Spleen (tissue), 11 donors: Measurements from ENCODE around the gene PRR35. TPM values are rescaled to one million over a fixed set of nuclear protein-coding genes. Genes with fewer than 3 reads are reported as not detected.

ENCODE experiments used
- DNase-seq: peaks from one replicate; pipeline ENCODE4 v3.0.0-alpha.2; 2020
- H3K27ac ChIP-seq, 8 donors: fragments of 200-600 bp; sonication (generic) in 7 of 8; 1 replicate in 4 of 8; 2 replicates in 4 of 8; pipeline versions ENCODE4 v1.5.0 to v1.8.0; 2016 to 2021; ENCODE audit warnings: inconsistent platforms in 4 of 8, mild to moderate bottlenecking in 4 of 8, moderate library complexity in 1 of 8
- H3K27me3 ChIP-seq, 7 donors: fragments of 200-600 bp; sonication (generic) in 6 of 7; replicated peaks in 1 of 7; 1 replicate in 4 of 7; 2 replicates in 3 of 7; pipeline versions ENCODE4 v1.5.0 to v1.8.0; 2016 to 2021; ENCODE audit warnings: inconsistent platforms in 3 of 7, mild to moderate bottlenecking in 1 of 7
- H3K36me3 ChIP-seq, 6 donors: fragments of 200-600 bp; sonication (generic) in 5 of 6; 1 replicate in 4 of 6; 2 replicates in 2 of 6; pipeline versions ENCODE4 v1.5.0 to v1.8.0; 2016 to 2021; ENCODE audit warnings: inconsistent platforms in 2 of 6
- H3K4me1 ChIP-seq, 6 donors: fragments of 200-600 bp; sonication (generic) in 5 of 6; 1 replicate in 3 of 6; 2 replicates in 3 of 6; pipeline versions ENCODE4 v1.5.0 to v1.8.0; 2016 to 2021; ENCODE audit warnings: inconsistent platforms in 3 of 6
- H3K4me3 ChIP-seq, 8 donors: fragments of 200-600 bp; sonication (generic) in 7 of 8; 1 replicate in 4 of 8; 2 replicates in 4 of 8; pipeline versions ENCODE4 v1.5.0 to v1.8.0; 2016 to 2021; ENCODE audit warnings: inconsistent platforms in 4 of 8, mild to moderate bottlenecking in 4 of 8, moderate library complexity in 2 of 8
- H3K9me3 ChIP-seq, 8 donors: fragments of 200-600 bp; sonication (generic) in 7 of 8; 1 replicate in 4 of 8; 2 replicates in 4 of 8; pipeline versions ENCODE4 v1.5.0 to v1.8.0; 2016 to 2021; ENCODE audit warnings: inconsistent platforms in 4 of 8
- CTCF ChIP-seq, 11 experiments: fragments of 200-600 bp in 7 of 11; fragments of 450-650 bp in 4 of 11; sonication (generic) in 4 of 11; IDR thresholded peaks in 8 of 11; conservative IDR thresholded peaks in 3 of 11; 1 replicate in 7 of 11; 2 replicates in 4 of 11; pipeline versions ENCODE4 v1.4.0 to v1.8.0; 2016 to 2021; ENCODE audit warnings: antibody characterized with exemption in 11 of 11, inconsistent platforms in 4 of 11, mild to moderate bottlenecking in 1 of 11
- POLR2A ChIP-seq, 3 donors: fragments of 450-650 bp; IDR thresholded peaks; one replicate each; pipeline ENCODE4 v1.5.1; 2017; ENCODE audit warnings: antibody characterized with exemption in 3 of 3, mild to moderate bottlenecking in 1 of 3
- POLR2AphosphoS5 ChIP-seq, 3 donors: sonication (generic); formaldehyde crosslinking; IDR thresholded peaks; one replicate each; pipeline ENCODE4 v1.5.1; 2017; ENCODE audit warnings: antibody characterized with exemption in 3 of 3
- WGBS, 5 donors: extraction: QIAGEN DNeasy Blood & Tissue Kit in 3 of 5; methylation state at CpG; one replicate each; pipeline versions ENCODE4 v1.1.5 to v1.1.7; 2013 to 2018; 5-methylcytosine and 5-hydroxymethylcytosine counted together
- intact Hi-C: fragments of 100-400 bp; cut with DNase I; formaldehyde crosslinking; loops from one replicate; pipeline ENCODE4 v1.15.0; 2023; ENCODE audit warnings: low total_unique reads
- microRNA-seq, 3 donors: library from miRNA; unstranded; fragments of <30 nt; microRNA quantifications; one replicate each; pipeline versions ENCODE4 to v1.1.0, GENCODE V29; 2019 to 2020
- polyA plus RNA-seq, 3 donors: library from polyadenylated mRNA; stranded (reverse); fragments of 200-250 nt; gene quantifications; one replicate each; pipeline ENCODE4 v1.2.1, GENCODE V29; 2013
- small RNA-seq, 4 donors: library from RNA; depleted of rRNA; stranded (forward); fragments of <200 nt; gene quantifications; one replicate each; pipeline ENCODE3, GENCODE V24; 2016
- total RNA-seq, 7 donors: library from RNA; depleted of rRNA in 3 of 7; stranded (reverse); fragments of >200 nt in 3 of 7; fragmentation: NEBNext Ultra II Directional in 4 of 7; extraction: Animal tissue kit (Norgen Biotek cat#: 25700) in 4 of 7; gene quantifications; one replicate each; pipeline versions ENCODE4 v1.1.0 to v1.2.1, GENCODE V29; 2016 to 2021
- donor health status: healthy with polysubstance abuse.
- donor health status: DM: no; HTN: no; CAD: no; lungs with moderate emphysema.
- donor health status: DM: no; HTN: no; CAD: no.
- donor health status: Bipolar disorder and iron deficiency.
- donor health status: healthy.
- donor health status: DM: no; HTN: no; CAD: no.
- donor health status: DM: yes; HTN: yes; CAD: no.

Gene PRR35
- total and polyA plus RNA-seq, 10 donors: not detected

- Histone ChIP-seq H3K9me3 (no peaks in the 10 kb centered on the region), H3K4me1 (peaks cover 0 to 13% (median 9%) of the 10 kb centered on the region in 6 donors), H3K36me3 (peaks cover 0 to 37% (median 5%) of the 10 kb centered on the region in 6 donors), H3K4me3 (no peak overlapping the region), H3K27ac (no peak overlapping the region), H3K27me3 (no peaks in the 10 kb centered on the region)
- TF ChIP-seq POLR2AphosphoS5 (IDR thresholded peaks at IDR 0.05): no peak
- TF ChIP-seq CTCF (IDR thresholded peaks at IDR 0.05 in 8 of 11, conservative IDR thresholded peaks at IDR 0.05 in 3 of 11): no peak
- TF ChIP-seq POLR2A (IDR thresholded peaks at IDR 0.05): no peak
- intact Hi-C loops: no loop called here
- no peak for DNase-seq
- WGBS, 5 donors: 76 to 88% (median 81%) methylated on average over 13 of the region's 13 CpGs
Measured at GRCh38 chr16:615122-615521, 54.9 kb downstream of the PRR35 start.

Small RNA genes lying within 50 kb of the gene (microRNA-seq; reads per million reads assigned to microRNA genes)
- gene MIR3176: 3.4 to 8.7 (median 4.6) reads per million in 3 donors
- 0 to 1.1 (median 0) reads per million in 3 donors for gene MIR5587

Small RNA genes lying within 50 kb of the gene (small RNA-seq; reads per million reads assigned to genes)
- 0.12 to 1.7 (median 0.54) reads per million in 4 donors for gene MIR3176
- 0 reads per million in 4 donors for gene MIR5587
- gene Z98883.1: 0 reads per million in 4 donors

Other genes starting within 250 kb of the PRR35 start
- 10 to 100 TPM; 22.6 to 27.3 (median 24.8) TPM for gene AXIN1, start 207.7 kb upstream of the PRR35 start, total RNA-seq
- gene AXIN1, start 207.7 kb upstream of the PRR35 start, polyA plus RNA-seq: 10 to 100 TPM; 12.9 to 22.7 (median 13.6) TPM
- 10 to 100 TPM; 38.0 to 64.1 (median 48.0) TPM for gene MRPL28, start 189.9 kb upstream of the PRR35 start, total RNA-seq
- gene MRPL28, start 189.9 kb upstream of the PRR35 start, polyA plus RNA-seq: 100 to 1,000 TPM in 1 of 3 donors, 10 to 100 TPM in 2; 85.0 to 108 (median 85.7) TPM
- gene PGAP6, start 178.4 kb upstream of the PRR35 start, total RNA-seq: 10 to 100 TPM; 35.7 to 63.2 (median 51.0) TPM
- gene PGAP6, start 178.4 kb upstream of the PRR35 start, polyA plus RNA-seq: 10 to 100 TPM; 19.5 to 40.6 (median 32.2) TPM
- gene NME4, start 163.2 kb upstream of the PRR35 start, total RNA-seq: 10 to 100 TPM; 27.3 to 71.4 (median 50.0) TPM
- 10 to 100 TPM; 43.4 to 75.8 (median 67.7) TPM for gene NME4, start 163.2 kb upstream of the PRR35 start, polyA plus RNA-seq
- 10 to 100 TPM in 5 of 7 donors, 1 to 10 TPM in 2; 8.9 to 14.8 (median 11.7) TPM for gene DECR2, start 158.5 kb upstream of the PRR35 start, total RNA-seq
- gene DECR2, start 158.5 kb upstream of the PRR35 start, polyA plus RNA-seq: 10 to 100 TPM in 2 of 3 donors, 1 to 10 TPM in 1; 9.1 to 19.5 (median 14.1) TPM
- 10 to 100 TPM; 33.8 to 52.7 (median 40.6) TPM for gene RAB11FIP3, start 134.7 kb upstream of the PRR35 start, total RNA-seq
- gene RAB11FIP3, start 134.7 kb upstream of the PRR35 start, polyA plus RNA-seq: 10 to 100 TPM; 12.3 to 27.1 (median 14.3) TPM
- 10 to 100 TPM; 48.1 to 71.7 (median 63.9) TPM for gene CAPN15, start 32.7 kb upstream of the PRR35 start, total RNA-seq
- 10 to 100 TPM; 25.8 to 65.0 (median 36.4) TPM for gene CAPN15, start 32.7 kb upstream of the PRR35 start, polyA plus RNA-seq
- gene NHLRC4, start 6.6 kb downstream of the PRR35 start, total RNA-seq: 1 to 10 TPM; 1.5 to 8.8 (median 4.5) TPM
- gene NHLRC4, start 6.6 kb downstream of the PRR35 start, polyA plus RNA-seq: 1 to 10 TPM; 2.7 to 4.7 (median 3.6) TPM
- 10 to 100 TPM; 36.1 to 42.7 (median 39.2) TPM for gene PIGQ, start 9.6 kb downstream of the PRR35 start, total RNA-seq
- gene PIGQ, start 9.6 kb downstream of the PRR35 start, polyA plus RNA-seq: 10 to 100 TPM; 20.7 to 70.5 (median 42.2) TPM
- gene RAB40C, start 29.7 kb downstream of the PRR35 start, total RNA-seq: 10 to 100 TPM; 12.9 to 21.6 (median 15.3) TPM
- 10 to 100 TPM in 2 of 3 donors, 1 to 10 TPM in 1; 8.1 to 20.9 (median 11.0) TPM for gene RAB40C, start 29.7 kb downstream of the PRR35 start, polyA plus RNA-seq
- 1 to 10 TPM in 3 of 7 donors, under 1 TPM in 4; 0.49 to 1.5 (median 0.95) TPM for gene WFIKKN1, start 70.6 kb downstream of the PRR35 start, total RNA-seq
- 1 to 10 TPM in 1 of 3 donors, under 1 TPM in 2; 0.15 to 1.8 (median 0.30) TPM for gene WFIKKN1, start 70.6 kb downstream of the PRR35 start, polyA plus RNA-seq
- 10 to 100 TPM; 39.6 to 78.4 (median 46.0) TPM for gene METTL26, start 75.9 kb downstream of the PRR35 start, total RNA-seq
- 100 to 1,000 TPM; 114 to 165 (median 133) TPM for gene METTL26, start 75.9 kb downstream of the PRR35 start, polyA plus RNA-seq
- gene MCRIP2, start 81.4 kb downstream of the PRR35 start, total RNA-seq: 10 to 100 TPM; 23.6 to 45.8 (median 36.1) TPM
- 100 to 1,000 TPM in 1 of 3 donors, 10 to 100 TPM in 2; 56.5 to 106 (median 80.8) TPM for gene MCRIP2, start 81.4 kb downstream of the PRR35 start, polyA plus RNA-seq
- gene WDR90, start 89.0 kb downstream of the PRR35 start, total RNA-seq: 10 to 100 TPM in 6 of 7 donors, 1 to 10 TPM in 1; 7.9 to 30.2 (median 16.7) TPM
- 10 to 100 TPM; 10.3 to 25.1 (median 22.1) TPM for gene WDR90, start 89.0 kb downstream of the PRR35 start, polyA plus RNA-seq
- 100 to 1,000 TPM in 5 of 7 donors, 10 to 100 TPM in 2; 71.3 to 152 (median 131) TPM for gene RHOT2, start 107.7 kb downstream of the PRR35 start, total RNA-seq
- gene RHOT2, start 107.7 kb downstream of the PRR35 start, polyA plus RNA-seq: 100 to 1,000 TPM; 139 to 309 (median 245) TPM
- 1 to 10 TPM in 2 of 7 donors, under 1 TPM in 5; 0.37 to 2.0 (median 0.69) TPM for gene RHBDL1, start 115.3 kb downstream of the PRR35 start, total RNA-seq
- gene RHBDL1, start 115.3 kb downstream of the PRR35 start, polyA plus RNA-seq: under 1 TPM; 0.43 to 0.80 (median 0.61) TPM
- 100 to 1,000 TPM in 1 of 7 donors, 10 to 100 TPM in 6; 68.9 to 101 (median 79.3) TPM for gene STUB1, start 120.0 kb downstream of the PRR35 start, total RNA-seq
- gene STUB1, start 120.0 kb downstream of the PRR35 start, polyA plus RNA-seq: 100 to 1,000 TPM; 102 to 160 (median 107) TPM
- gene JMJD8, start 123.9 kb downstream of the PRR35 start, total RNA-seq: 10 to 100 TPM; 29.2 to 58.7 (median 38.7) TPM
- 10 to 100 TPM; 24.9 to 32.1 (median 27.2) TPM for gene JMJD8, start 123.9 kb downstream of the PRR35 start, polyA plus RNA-seq
- 10 to 100 TPM; 12.5 to 17.3 (median 15.5) TPM for gene WDR24, start 130.0 kb downstream of the PRR35 start, total RNA-seq
- gene WDR24, start 130.0 kb downstream of the PRR35 start, polyA plus RNA-seq: 10 to 100 TPM in 1 of 3 donors, 1 to 10 TPM in 2; 6.5 to 11.4 (median 7.7) TPM
- gene FBXL16, start 145.4 kb downstream of the PRR35 start, total RNA-seq: 1 to 10 TPM in 6 of 7 donors, under 1 TPM in 1; 0.98 to 2.6 (median 2.0) TPM
- 1 to 10 TPM in 2 of 3 donors, under 1 TPM in 1; 0.48 to 1.1 (median 1.0) TPM for gene FBXL16, start 145.4 kb downstream of the PRR35 start, polyA plus RNA-seq
- 10 to 100 TPM in 5 of 7 donors, 1 to 10 TPM in 2; 7.2 to 20.2 (median 12.8) TPM for gene METRN, start 154.7 kb downstream of the PRR35 start, total RNA-seq
- gene METRN, start 154.7 kb downstream of the PRR35 start, polyA plus RNA-seq: 10 to 100 TPM; 15.6 to 31.9 (median 30.4) TPM
- gene ANTKMT, start 160.8 kb downstream of the PRR35 start, total RNA-seq: 10 to 100 TPM; 28.6 to 40.9 (median 36.4) TPM
- gene ANTKMT, start 160.8 kb downstream of the PRR35 start, polyA plus RNA-seq: 10 to 100 TPM; 49.9 to 77.2 (median 63.4) TPM
- 10 to 100 TPM in 1 of 7 donors, 1 to 10 TPM in 6; 2.9 to 11.9 (median 6.3) TPM for gene CCDC78, start 166.0 kb downstream of the PRR35 start, total RNA-seq
- gene CCDC78, start 166.0 kb downstream of the PRR35 start, polyA plus RNA-seq: 10 to 100 TPM; 12.0 to 23.7 (median 13.9) TPM
- 10 to 100 TPM in 6 of 7 donors, 1 to 10 TPM in 1; 7.7 to 25.8 (median 17.6) TPM for gene HAGHL, start 166.7 kb downstream of the PRR35 start, total RNA-seq
- 10 to 100 TPM; 25.7 to 75.8 (median 32.5) TPM for gene HAGHL, start 166.7 kb downstream of the PRR35 start, polyA plus RNA-seq
- gene CIAO3, start 180.6 kb downstream of the PRR35 start, total RNA-seq: 10 to 100 TPM; 24.9 to 60.2 (median 39.5) TPM
- gene CIAO3, start 180.6 kb downstream of the PRR35 start, polyA plus RNA-seq: 10 to 100 TPM; 34.1 to 80.4 (median 37.7) TPM
- under 1 TPM in 3 of 7 donors, not detected in 4; 0.32 to 0.70 (median 0.51) TPM for gene MSLN, start 200.3 kb downstream of the PRR35 start, total RNA-seq
- gene MSLN, start 200.3 kb downstream of the PRR35 start, polyA plus RNA-seq: 1 to 10 TPM in 1 of 3 donors, under 1 TPM in 2; 0.22 to 1.1 (median 0.26) TPM
- gene RPUSD1, start 228.0 kb downstream of the PRR35 start, total RNA-seq: 10 to 100 TPM; 18.8 to 28.7 (median 22.0) TPM
- 10 to 100 TPM; 17.9 to 34.2 (median 19.9) TPM for gene RPUSD1, start 228.0 kb downstream of the PRR35 start, polyA plus RNA-seq
- 10 to 100 TPM in 6 of 7 donors, 1 to 10 TPM in 1; 8.9 to 30.2 (median 18.5) TPM for gene CHTF18, start 228.2 kb downstream of the PRR35 start, total RNA-seq
- 10 to 100 TPM; 23.6 to 55.0 (median 32.3) TPM for gene CHTF18, start 228.2 kb downstream of the PRR35 start, polyA plus RNA-seq
- not detected for gene GNG13, start 240.3 kb downstream of the PRR35 start, total RNA-seq
- gene GNG13, start 240.3 kb downstream of the PRR35 start, polyA plus RNA-seq: not detected